Stomach smooth muscle (tissue), 2 donors: ENCODE data around the gene EIF2B2.
A peak's percentile ranks its signal among the peaks of the same experiment; 100 is the strongest.

ENCODE experiments used
- H3K27ac ChIP-seq: one replicate; pipeline ENCODE4 v1.7.0; 2013; ENCODE audit warnings: mild to moderate bottlenecking, low read length, inconsistent platforms
- H3K27me3 ChIP-seq, 2 donors: one replicate each; pipeline ENCODE4 v1.7.0; 2013; ENCODE audit warnings: low read length in 2 of 2; ENCODE audit not compliant: insufficient read depth in 2 of 2, control insufficient read depth in 1 of 2
- H3K36me3 ChIP-seq, 2 donors: one replicate each; pipeline ENCODE4 v1.7.0; 2013; ENCODE audit warnings: low read length in 2 of 2; ENCODE audit not compliant: control insufficient read depth in 2 of 2, insufficient read depth in 2 of 2
- H3K4me1 ChIP-seq: one replicate; pipeline ENCODE4 v1.7.0; 2013; ENCODE audit warnings: low read length; ENCODE audit not compliant: control insufficient read depth, insufficient read depth
- H3K4me3 ChIP-seq, 2 donors: one replicate each; pipeline ENCODE4 v1.7.0; 2013; ENCODE audit warnings: low read length in 2 of 2
- H3K9ac ChIP-seq, 2 donors: one replicate each; pipeline ENCODE4 v1.7.0; 2013; ENCODE audit warnings: low read length in 2 of 2, mild to moderate bottlenecking in 1 of 2
- H3K9me3 ChIP-seq, 2 donors: one replicate each; pipeline ENCODE4 v1.7.0; 2013; ENCODE audit warnings: low read length in 2 of 2; ENCODE audit not compliant: control insufficient read depth in 2 of 2
- donor health status: healthy.
- donor health status: Pancreatic carcinoma.

EIF2B2 gene

DNA sequence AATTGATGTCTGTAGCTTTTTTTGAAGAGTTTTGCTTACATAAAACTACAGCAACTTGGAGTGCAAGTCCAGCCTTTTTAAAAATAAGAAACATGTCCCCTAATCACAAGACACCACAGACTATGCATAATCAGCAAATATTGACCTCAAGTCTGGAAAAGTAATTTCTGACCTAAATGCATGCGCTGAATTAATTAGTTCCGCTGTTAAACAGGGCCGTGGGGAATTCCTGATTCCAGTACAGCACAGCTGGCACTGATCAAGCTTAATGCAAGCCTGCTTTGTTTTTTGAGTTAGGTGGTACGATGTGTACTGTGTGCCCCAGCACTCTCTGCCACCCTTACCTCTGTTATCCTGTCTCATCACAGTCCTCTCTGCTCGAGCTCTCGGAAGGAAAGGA is 39.3 kb downstream of the EIF2B2 start:
- Histone ChIP-seq H3K9ac (no peak overlapping the region), H3K27ac (no peak overlapping the region)

DNA sequence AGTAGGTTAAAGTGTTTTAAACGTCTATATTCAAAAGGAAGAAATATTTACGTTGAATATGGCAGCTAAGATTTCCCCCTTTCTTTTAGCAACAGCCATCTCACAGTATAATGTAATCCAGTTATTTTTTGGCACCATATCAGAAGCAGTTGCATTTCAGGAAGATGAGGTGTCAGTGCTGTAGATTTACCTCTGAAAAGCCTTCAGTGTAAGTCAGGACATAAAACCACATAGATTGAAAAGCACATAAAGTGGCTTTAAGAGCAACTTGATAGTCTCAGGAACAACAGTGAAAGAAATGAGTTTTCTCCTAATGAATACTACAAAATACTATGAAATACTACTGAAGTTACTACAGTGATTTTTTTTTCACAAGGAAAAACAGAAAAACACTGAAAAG is 41.6 kb downstream of the EIF2B2 start:
- H3K9ac ChIP-seq, result no peak overlapping the region
- no peaks in the 10 kb centered on the region for H3K4me1 ChIP-seq

More for the DNA sequence above, 39.3 kb downstream of the EIF2B2 start:
- Histone ChIP-seq H3K9me3 (no peaks in the 10 kb centered on the region), H3K4me1 (no peaks in the 10 kb centered on the region), H3K4me3 (no peak overlapping the region), H3K36me3 (peaks cover 5 to 16% of the 10 kb centered on the region in 2 donors), H3K27me3 (no peaks in the 10 kb centered on the region)

DNA sequence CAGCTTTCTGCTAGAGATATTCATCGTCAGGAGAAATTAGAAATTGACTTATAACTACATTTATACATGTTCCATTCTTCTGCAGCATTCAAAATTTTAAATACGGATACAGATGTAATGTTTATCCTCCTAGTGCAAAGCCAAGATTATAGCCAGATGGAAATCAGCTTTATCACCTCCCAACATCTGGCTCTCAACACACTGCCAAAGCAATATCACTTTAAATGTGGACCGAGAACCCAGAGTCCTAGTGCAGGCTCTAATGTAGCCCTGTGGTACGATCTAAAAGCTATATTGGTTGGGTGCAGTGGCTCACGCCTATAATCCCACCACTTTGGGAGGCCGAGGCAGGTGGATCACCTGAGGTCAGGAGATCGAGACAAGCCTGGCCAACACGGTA is 42.0 kb downstream of the EIF2B2 start:
- no peak overlapping the region for H3K27ac ChIP-seq
- H3K4me1 ChIP-seq, result no peaks in the 10 kb centered on the region
- no peaks in the 10 kb centered on the region for H3K9me3 ChIP-seq
- peaks cover 3 to 13% of the 10 kb centered on the region in 2 donors for H3K36me3 ChIP-seq
- no peak overlapping the region for H3K9ac ChIP-seq
- no peak overlapping the region for H3K4me3 ChIP-seq
- no peaks in the 10 kb centered on the region for H3K27me3 ChIP-seq

More for the DNA sequence above, 41.6 kb downstream of the EIF2B2 start:
- H3K27ac ChIP-seq, result no peak overlapping the region
- no peak overlapping the region for H3K4me3 ChIP-seq
- no peaks in the 10 kb centered on the region for H3K27me3 ChIP-seq
- H3K36me3 ChIP-seq, result peaks cover 3 to 11% of the 10 kb centered on the region in 2 donors
- H3K9me3 ChIP-seq, result no peaks in the 10 kb centered on the region

DNA sequence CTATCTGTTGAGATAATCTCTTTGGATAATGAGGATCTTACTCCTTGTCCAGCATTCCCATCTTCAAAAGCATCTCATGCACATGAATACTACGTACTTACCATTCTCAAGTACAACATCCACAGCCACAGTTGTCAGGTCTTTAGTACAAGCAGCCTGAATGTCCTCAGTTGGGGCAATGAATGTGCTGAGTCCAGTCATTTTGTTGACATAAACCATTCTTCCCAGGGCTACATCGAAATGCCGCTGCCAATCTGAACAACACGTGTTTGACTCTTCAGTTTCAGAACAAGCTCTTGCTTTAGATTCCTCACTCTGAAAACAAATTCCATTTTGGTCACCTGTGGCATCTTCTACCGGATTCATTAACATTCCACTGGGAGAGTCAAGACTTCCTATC is 43.6 kb downstream of the EIF2B2 start:
- Histone ChIP-seq H3K4me1 (peaks cover 3% of the 10 kb centered on the region), H3K9me3 (no peaks in the 10 kb centered on the region), H3K4me3 (no peak overlapping the region), H3K9ac (no peak overlapping the region), H3K36me3 (peaks cover 3 to 9% of the 10 kb centered on the region in 2 donors), H3K27me3 (no peaks in the 10 kb centered on the region), H3K27ac (no peak overlapping the region)

DNA sequence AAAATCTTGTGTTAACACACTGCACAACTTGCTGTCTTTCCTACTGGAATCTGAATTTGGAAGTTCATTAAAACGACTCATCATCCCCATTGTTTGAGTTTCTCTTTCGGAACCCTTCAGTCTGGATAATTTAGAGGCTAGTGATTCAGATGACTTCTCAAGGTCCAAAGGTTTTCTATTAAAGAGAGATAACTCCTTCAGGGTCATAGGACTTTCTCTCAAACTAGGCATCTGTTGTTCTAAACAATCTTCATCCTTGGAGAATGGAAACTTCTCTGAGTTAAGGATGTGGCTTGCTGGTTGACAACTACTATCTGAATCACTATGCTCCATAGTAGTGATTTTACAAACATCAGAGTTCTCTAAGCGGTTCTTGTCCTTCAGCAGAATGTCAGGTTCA is 44.2 kb downstream of the EIF2B2 start:
- Histone ChIP-seq H3K9me3 (no peaks in the 10 kb centered on the region), H3K9ac (no peak overlapping the region), H3K4me3 (no peak overlapping the region), H3K27me3 (no peaks in the 10 kb centered on the region), H3K27ac (no peak overlapping the region), H3K4me1 (peaks cover 3% of the 10 kb centered on the region), H3K36me3 (peaks cover 0 to 6% of the 10 kb centered on the region in 2 donors)

DNA sequence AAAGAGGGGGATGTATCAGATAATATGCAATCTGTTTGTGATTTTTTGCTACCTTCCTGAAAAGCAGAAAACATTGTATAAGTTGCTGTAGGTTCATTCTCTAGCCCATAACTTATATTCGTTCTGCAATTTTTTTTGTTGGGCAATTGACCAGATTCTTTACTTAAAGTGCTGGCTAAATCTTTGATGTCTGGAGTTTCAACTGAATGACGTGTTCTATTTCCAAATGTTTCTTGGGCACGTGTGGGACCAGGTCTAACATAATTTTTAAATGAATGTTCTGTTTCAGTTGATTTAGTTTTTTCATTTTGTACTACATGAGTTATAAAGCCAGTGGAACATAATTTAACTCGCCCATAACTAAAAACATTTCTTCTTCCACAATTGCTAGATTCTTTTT is 44.8 kb downstream of the EIF2B2 start:
- H3K4me3 ChIP-seq, result no peak overlapping the region
- no peaks in the 10 kb centered on the region for H3K9me3 ChIP-seq
- peaks cover 0 to 6% of the 10 kb centered on the region in 2 donors for H3K36me3 ChIP-seq
- peaks cover 3% of the 10 kb centered on the region for H3K4me1 ChIP-seq
- no peaks in the 10 kb centered on the region for H3K27me3 ChIP-seq
- no peak overlapping the region for H3K27ac ChIP-seq
- H3K9ac ChIP-seq, result no peak overlapping the region

DNA sequence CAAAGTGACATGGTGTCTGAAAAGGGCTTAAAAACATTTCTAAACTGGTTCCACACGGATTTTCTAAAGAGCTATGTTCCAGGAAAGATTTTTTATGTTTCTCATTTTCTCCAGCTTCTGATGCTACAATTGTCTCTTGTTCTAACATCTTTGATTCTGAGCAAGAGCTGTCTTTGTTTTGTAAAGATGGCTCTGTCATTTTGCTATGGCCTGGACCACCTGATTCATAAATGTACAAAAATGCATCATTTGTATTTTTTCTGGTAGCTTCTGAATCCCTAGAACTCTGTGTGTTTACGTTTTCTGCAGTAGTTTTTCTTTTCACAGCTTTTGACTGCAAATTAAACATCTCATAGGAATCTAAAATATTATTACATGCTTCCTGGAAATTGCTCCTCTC is 45.4 kb downstream of the EIF2B2 start:
- H3K27ac ChIP-seq, result no peak overlapping the region
- H3K4me1 ChIP-seq, result peaks cover 3% of the 10 kb centered on the region
- H3K9me3 ChIP-seq, result no peaks in the 10 kb centered on the region
- peaks cover 0 to 6% of the 10 kb centered on the region in 2 donors for H3K36me3 ChIP-seq
- H3K4me3 ChIP-seq, result no peak overlapping the region
- H3K9ac ChIP-seq, result no peak overlapping the region
- H3K27me3 ChIP-seq, result no peaks in the 10 kb centered on the region

DNA sequence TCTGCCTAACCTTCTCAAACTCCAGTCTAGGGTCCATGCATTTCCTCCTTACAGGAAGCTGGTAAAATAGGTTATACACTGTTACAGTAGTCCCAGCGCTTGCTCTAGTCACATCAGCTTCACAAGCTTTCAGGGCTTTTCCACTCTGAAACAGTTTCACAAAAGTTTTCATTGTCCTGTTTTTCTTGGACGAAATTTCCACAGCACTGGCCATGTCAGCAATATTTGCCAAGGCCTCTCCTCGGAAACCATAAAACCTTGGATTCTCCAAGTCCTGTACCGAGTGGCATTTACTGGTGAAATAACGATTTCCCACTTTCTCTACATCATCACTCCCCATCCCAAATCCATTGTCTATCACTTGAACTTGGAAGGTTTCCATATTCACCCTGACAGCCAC is 46.4 kb downstream of the EIF2B2 start:
- peaks cover 3% of the 10 kb centered on the region for H3K4me1 ChIP-seq
- H3K4me3 ChIP-seq, result peak overlapping the region in 1 of 2 donors; percentile 17
- peaks cover 0 to 6% of the 10 kb centered on the region in 2 donors for H3K36me3 ChIP-seq
- no peaks in the 10 kb centered on the region for H3K9me3 ChIP-seq
- H3K27me3 ChIP-seq, result no peaks in the 10 kb centered on the region
- no peak overlapping the region for H3K9ac ChIP-seq
- H3K27ac ChIP-seq, result no peak overlapping the region

DNA sequence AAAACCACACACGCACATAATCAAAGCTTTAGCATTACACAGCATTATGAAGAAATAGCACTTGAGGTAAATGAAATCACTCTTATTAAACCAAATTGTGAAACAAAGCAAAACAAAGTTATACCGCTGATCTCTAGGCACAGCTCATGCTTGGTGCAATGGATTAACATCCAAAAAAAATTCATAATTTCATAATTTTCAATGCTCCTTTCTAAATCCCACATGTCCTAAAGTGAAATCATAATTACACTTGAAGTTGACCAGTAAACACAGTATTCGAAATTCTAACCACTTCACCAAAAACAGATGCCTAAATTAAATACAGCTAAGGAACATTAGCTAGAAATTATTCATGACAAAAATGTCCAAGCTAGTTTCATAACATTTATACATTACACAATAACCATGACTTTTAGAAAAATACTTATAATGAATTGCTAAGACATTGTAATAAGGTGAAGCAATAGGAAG is 47.0 kb downstream of the EIF2B2 start:
- Histone ChIP-seq H3K4me3 (peak overlapping the region in 1 of 2 donors; percentile 79), H3K36me3 (peaks cover 0 to 6% of the 10 kb centered on the region in 2 donors), H3K27me3 (no peaks in the 10 kb centered on the region), H3K4me1 (peaks cover 3% of the 10 kb centered on the region), H3K27ac (no peak overlapping the region), H3K9me3 (no peaks in the 10 kb centered on the region), H3K9ac (no peak overlapping the region)

DNA sequence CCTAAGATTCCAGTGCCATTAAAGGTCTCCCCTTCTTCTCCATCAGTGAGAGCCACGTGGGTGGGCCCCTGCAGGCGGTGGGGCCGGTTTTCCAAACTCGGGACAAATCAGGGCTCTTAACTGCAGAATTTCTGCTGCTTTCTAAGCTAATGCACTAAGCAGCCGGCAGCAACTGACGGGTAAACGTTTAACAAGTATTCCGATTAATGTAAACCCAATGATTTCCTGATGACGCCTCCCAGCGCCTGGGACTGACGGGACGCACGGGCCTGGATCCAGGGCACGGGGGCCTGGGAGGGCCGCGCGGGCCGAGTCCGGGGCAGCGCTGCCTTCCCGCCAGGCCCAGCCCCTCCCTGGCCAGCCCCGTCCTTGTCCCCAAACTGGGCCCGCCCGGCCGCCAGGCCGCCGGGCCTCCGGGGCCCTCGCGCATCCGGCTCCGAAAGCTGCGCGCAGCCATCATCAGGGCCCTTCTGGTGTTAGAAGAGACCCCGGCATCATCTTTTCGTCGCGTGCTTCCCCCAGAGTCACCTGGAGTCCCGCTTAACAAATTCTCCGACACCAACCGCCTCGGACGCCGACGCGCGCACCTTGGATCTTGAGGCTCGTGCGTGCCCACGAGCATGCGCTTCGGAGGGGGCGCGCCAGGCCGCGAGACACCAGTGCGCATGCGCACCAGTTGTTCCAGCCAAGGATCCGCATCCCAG is 48.3 kb downstream of the EIF2B2 start, which contains the start of gene MLH3:
TSS of gene MLH3 (minus strand) at position 616 of the 704 bp plus-strand sequence. CDS start 1,812 bp downstream, outside the sequence.
- Histone ChIP-seq H3K9ac (peak within 1 kb of the TSS; percentile 84 to 88), H3K4me1 (peaks cover 3% of the 10 kb centered on the region), H3K27ac (peak within 1 kb of the TSS; percentile 74), H3K36me3 (peaks cover 0 to 6% of the 10 kb centered on the region in 2 donors), H3K9me3 (no peaks in the 10 kb centered on the region), H3K27me3 (no peaks in the 10 kb centered on the region), H3K4me3 (peak within 1 kb of the TSS; percentile 54 to 79)

DNA sequence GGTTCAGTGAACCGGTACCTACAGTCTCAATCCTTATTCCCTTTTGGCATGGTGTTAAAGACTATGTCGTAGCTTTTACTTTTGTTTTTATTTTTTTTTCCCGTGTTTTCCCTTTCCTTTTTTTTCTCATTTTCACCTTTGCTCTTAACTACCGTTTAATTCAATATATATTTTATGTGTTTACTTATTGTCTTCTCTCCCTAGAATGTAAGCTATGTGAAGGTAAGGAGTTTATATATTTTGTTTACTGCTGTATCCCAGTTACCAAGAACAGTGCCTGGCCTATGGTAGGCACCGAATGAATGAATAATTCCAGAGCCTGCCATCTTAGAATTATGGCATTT is 48.8 kb downstream of the EIF2B2 start:
- peak overlapping the region; percentile 74 for H3K27ac ChIP-seq
- H3K9me3 ChIP-seq, result no peaks in the 10 kb centered on the region
- H3K9ac ChIP-seq, result peak overlapping the region; percentile 84 to 88
- H3K4me1 ChIP-seq, result peaks cover 3% of the 10 kb centered on the region
- peak overlapping the region; percentile 54 to 79 for H3K4me3 ChIP-seq
- peaks cover 0 to 6% of the 10 kb centered on the region in 2 donors for H3K36me3 ChIP-seq
- no peaks in the 10 kb centered on the region for H3K27me3 ChIP-seq
